GM18499 (cell line): ENCODE data around the gene UBE2E1.
A peak's percentile ranks its signal among the peaks of the same experiment; 100 is the strongest.
"Not testable (repeated sequence)": the region's sequence is repeated elsewhere in the genome, so short reads cannot be mapped to it uniquely, and the experiment has no call there.

ENCODE experiments used
- ATAC-seq: cut with Tn5 transposase; IDR thresholded peaks from one replicate; pipeline ENCODE4 v1.9.1; 2021; ENCODE audit warnings: moderate number of reproducible peaks; ENCODE audit not compliant: insufficient read depth, unreplicated experiment

The UBE2E1 gene

GRCh38 chr3:23837286-23837685 is 31.5 kb downstream of the UBE2E1 start:
- ATAC-seq: no peak

GRCh38 chr3:23837691-23838090 is 31.9 kb downstream of the UBE2E1 start:
- peak; percentile 49 for ATAC-seq

- ATAC-seq: no peak
Measured at GRCh38 chr3:23840521-23840920, 34.8 kb downstream of the UBE2E1 start.

GRCh38 chr3:23843869-23844268 is 38.1 kb downstream of the UBE2E1 start:
- no peak for ATAC-seq

- ATAC-seq: no peak
Measured at GRCh38 chr3:23845326-23846216, 39.8 kb downstream of the UBE2E1 start.

GRCh38 chr3:23849462-23849861 is 43.7 kb downstream of the UBE2E1 start:
- not testable (repeated sequence) for ATAC-seq

GRCh38 chr3:23856286-23856685 is 50.5 kb downstream of the UBE2E1 start:
- no peak for ATAC-seq

GRCh38 chr3:23859012-23859743 is 53.4 kb downstream of the UBE2E1 start:
- no peak for ATAC-seq

GRCh38 chr3:23859839-23860382 is 54.2 kb downstream of the UBE2E1 start:
- no peak for ATAC-seq

- no peak for ATAC-seq
Measured at GRCh38 chr3:23861689-23862088, 55.9 kb downstream of the UBE2E1 start.

- no peak for ATAC-seq
Measured at GRCh38 chr3:23863060-23863459, 57.3 kb downstream of the UBE2E1 start.

GRCh38 chr3:23864931-23865330 is 59.2 kb downstream of the UBE2E1 start:
- no peak for ATAC-seq

- peak; percentile 87 for ATAC-seq
Measured at GRCh38 chr3:23865595-23866396, 60.0 kb downstream of the UBE2E1 start.

GRCh38 chr3:23867400-23867799 is 61.6 kb downstream of the UBE2E1 start:
- ATAC-seq: no peak

- no peak for ATAC-seq
Measured at GRCh38 chr3:23867838-23868237, 62.1 kb downstream of the UBE2E1 start.

- ATAC-seq: no peak
Measured at GRCh38 chr3:23869977-23870662, 64.4 kb downstream of the UBE2E1 start.

GRCh38 chr3:23870663-23871043 is 64.9 kb downstream of the UBE2E1 start:
- not testable (repeated sequence) for ATAC-seq

GRCh38 chr3:23871361-23871760 is 65.6 kb downstream of the UBE2E1 start:
- not testable (repeated sequence) for ATAC-seq

GRCh38 chr3:23872330-23872729 is 66.6 kb downstream of the UBE2E1 start:
- no peak for ATAC-seq

GRCh38 chr3:23873941-23874340 is 68.2 kb downstream of the UBE2E1 start:
- ATAC-seq: no peak
